Inflammatory macrophage (primary cell): ENCODE results near the gene LIPE.

Experiments
- DNase-seq, 2 donors: peaks; one replicate each; pipeline ENCODE4 v3.0.0-alpha.2; 2020 to 2022

Gene LIPE

DNA sequence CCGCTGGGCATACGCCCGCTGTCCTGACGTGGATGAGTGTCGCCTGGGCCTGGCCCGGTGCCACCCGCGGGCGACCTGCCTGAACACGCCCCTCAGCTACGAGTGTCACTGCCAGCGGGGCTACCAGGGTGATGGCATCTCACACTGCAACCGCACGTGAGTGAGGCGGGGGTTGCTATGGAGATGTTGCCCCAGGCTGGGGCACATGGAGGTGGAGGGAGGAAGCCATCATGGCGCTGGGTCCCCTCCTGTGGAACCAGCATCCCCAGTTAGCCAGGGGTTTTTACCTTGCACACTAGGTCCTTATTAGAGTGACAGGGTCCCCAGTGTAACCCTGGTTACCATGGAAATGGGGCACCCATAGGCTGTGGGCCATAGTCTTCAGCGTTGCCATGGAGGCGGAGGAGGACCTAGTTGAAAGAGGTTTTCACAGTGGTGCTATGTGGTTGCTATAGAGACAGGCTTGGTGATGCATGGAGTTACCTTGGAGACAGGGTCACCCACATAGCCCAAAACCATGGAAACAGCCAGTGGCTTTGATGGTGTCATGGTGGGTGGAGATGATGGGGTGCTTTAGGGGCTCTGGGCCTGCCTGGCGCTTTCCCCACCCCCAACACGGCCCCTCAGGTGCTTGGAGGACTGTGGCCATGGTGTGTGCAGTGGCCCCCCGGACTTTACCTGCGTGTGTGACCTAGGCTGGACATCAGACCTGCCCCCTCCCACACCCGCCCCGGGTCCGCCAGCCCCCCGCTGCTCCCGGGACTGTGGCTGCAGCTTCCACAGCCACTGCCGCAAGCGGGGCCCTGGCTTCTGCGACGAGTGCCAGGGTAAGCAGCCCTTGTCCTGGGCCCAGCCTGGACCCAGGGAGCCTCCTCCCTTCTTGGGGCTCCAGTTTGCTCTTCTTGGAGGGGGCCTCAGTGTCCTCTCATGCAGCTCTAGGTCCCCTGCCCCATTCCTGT, 74.6 kb downstream of the LIPE start:
- DNase-seq, result no peak
